Spinal cord (tissue), 10 donors: ENCODE measurements around the gene SBNO1. TPM values are rescaled to one million over a fixed set of nuclear protein-coding genes. Genes with fewer than 3 reads are reported as not detected.
A peak's percentile ranks its signal among the peaks of the same experiment; 100 is the strongest.

ENCODE experiments used
- DNase-seq, 6 donors: peaks; one replicate each; pipeline versions ENCODE4 v3.0.0 to v3.0.0-alpha.2; 2013 to 2015; ENCODE audit warnings: low spot score in 6 of 6, low read depth in 4 of 6
- H3K27ac ChIP-seq: one replicate; pipeline ENCODE4 v1.5.1; 2013; ENCODE audit warnings: low read depth, low read length, control low read depth
- H3K27me3 ChIP-seq: one replicate; pipeline ENCODE4 v1.6.1; 2013; ENCODE audit warnings: low read length; ENCODE audit not compliant: control insufficient read depth, insufficient read depth
- H3K36me3 ChIP-seq: one replicate; pipeline ENCODE4 v1.6.1; 2013; ENCODE audit warnings: low read length; ENCODE audit not compliant: control insufficient read depth, insufficient read depth
- H3K4me1 ChIP-seq: one replicate; pipeline ENCODE4 v1.6.1; 2013; ENCODE audit warnings: low read length; ENCODE audit not compliant: control insufficient read depth, insufficient read depth
- H3K4me3 ChIP-seq: one replicate; pipeline ENCODE4 v1.5.1; 2013; ENCODE audit warnings: low read depth, low read length, control low read depth
- H3K9me3 ChIP-seq: one replicate; pipeline ENCODE4 v1.6.1; 2013; ENCODE audit warnings: low read length; ENCODE audit not compliant: control insufficient read depth, insufficient read depth
- WGBS: methylation state at CpG from one replicate; pipeline ENCODE4 v1.1.5; 2013; ENCODE audit warnings: missing lambda C conversion rate; ENCODE audit not compliant: insufficient coverage; 5-methylcytosine and 5-hydroxymethylcytosine counted together
- polyA plus RNA-seq, 2 donors: library from polyadenylated mRNA; unstranded; fragments of 120-200 nt; gene quantifications; one replicate each; pipeline ENCODE4 v1.2.1, GENCODE V29; 2013; ENCODE audit not compliant: insufficient read length in 2 of 2
- total RNA-seq, 2 donors: library from RNA; depleted of rRNA in 1 of 2; stranded (reverse); fragments of 120-200 nt in 1 of 2; fragments of >200 nt in 1 of 2; gene quantifications; one replicate each; pipeline versions ENCODE4 v1.2.3 to v1.2.4, GENCODE V29; 2013 to 2014
- donor health status: healthy.

Gene SBNO1
- total and polyA plus RNA-seq, 4 donors, result 15.0 to 28.0 (median 23.4) TPM

DNA sequence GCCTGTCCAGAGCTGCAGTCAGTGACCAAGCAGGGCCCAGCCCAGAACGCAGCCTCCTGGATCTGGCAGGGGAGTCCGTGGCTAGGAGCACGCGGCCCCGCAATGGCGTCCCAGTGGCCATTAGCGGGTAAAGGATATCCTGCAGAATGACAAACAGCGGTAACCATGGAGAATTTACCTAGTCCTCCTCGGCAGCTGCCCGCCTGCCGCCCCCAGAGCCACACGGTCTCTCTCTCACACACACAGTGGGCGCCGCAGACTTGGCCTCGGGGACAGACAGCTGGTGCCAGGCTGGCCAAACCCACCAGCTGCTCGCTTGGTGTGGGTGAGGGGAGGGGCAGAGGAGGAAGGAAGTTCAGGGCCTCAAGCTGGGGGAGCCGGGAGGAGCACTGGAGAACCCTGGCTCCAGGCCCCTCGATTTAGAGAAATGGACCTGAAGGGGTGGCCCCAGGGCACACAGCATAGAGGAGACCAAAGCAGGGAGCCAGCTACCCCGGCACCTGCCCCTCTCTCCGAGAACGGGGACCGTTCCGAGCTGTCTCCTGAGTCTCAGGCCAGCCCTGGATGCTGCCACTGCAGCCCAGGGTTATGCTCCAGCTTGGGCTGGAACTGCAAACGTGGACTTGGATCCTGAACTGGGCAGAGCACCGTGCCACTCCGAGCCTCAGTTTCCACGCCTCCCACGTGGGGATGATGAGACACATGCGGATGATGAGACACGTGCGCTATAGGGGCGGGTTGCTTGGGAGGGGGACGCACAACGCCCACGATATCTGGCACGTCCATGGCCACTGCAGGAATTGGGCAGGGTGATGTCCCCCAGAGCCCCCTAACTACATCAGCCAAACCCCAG, 96.4 kb downstream of the SBNO1 start:
- H3K4me3 ChIP-seq, result peak overlapping the region; percentile 21
- H3K9me3 ChIP-seq, result no peaks in the 10 kb centered on the region
- WGBS, result 16% methylated on average over 28 of the region's 36 CpGs
- H3K36me3 ChIP-seq, result peaks cover 42% of the 10 kb centered on the region
- peaks cover 65% of the 10 kb centered on the region for H3K4me1 ChIP-seq
- no peaks in the 10 kb centered on the region for H3K27me3 ChIP-seq
- peak in 3 of 6 donors; percentile 80 to 95 (median 92) for DNase-seq
- peak overlapping the region; percentile 96 for H3K27ac ChIP-seq

DNA sequence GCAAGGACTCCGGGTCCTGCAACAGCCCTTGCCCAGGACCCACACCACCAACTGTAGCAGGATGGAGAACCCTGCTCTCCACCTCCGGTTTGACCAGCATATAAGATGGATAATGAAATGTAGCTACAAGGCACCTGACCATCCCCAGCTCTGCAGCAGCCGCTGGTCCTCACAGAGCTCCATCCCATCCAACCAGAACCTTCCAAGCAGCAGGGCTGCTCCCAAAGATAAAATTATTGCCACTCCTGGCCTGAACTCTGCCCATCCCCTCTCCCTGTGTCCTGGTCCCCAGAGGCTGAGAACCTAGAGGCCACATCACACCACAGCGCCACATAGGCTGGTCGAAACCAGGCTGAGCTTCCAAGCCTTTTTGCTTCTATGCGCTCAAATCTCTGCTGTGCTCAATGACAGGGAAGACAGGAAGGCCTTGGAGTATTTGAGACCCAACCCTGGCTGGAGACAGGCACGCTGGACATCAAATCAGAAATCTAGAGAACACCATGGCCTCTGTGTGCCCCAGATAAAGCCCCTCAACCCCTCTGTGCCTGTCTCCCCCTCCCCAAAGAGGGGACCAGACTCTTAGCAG, 97.2 kb downstream of the SBNO1 start:
- Histone ChIP-seq H3K4me3 (no peak overlapping the region), H3K4me1 (peaks cover 63% of the 10 kb centered on the region), H3K36me3 (peaks cover 50% of the 10 kb centered on the region), H3K27ac (peak overlapping the region; percentile 96), H3K27me3 (no peaks in the 10 kb centered on the region), H3K9me3 (no peaks in the 10 kb centered on the region)
- DNase-seq, result no peak
- 71% methylated on average over 5 of the region's 7 CpGs for WGBS

DNA sequence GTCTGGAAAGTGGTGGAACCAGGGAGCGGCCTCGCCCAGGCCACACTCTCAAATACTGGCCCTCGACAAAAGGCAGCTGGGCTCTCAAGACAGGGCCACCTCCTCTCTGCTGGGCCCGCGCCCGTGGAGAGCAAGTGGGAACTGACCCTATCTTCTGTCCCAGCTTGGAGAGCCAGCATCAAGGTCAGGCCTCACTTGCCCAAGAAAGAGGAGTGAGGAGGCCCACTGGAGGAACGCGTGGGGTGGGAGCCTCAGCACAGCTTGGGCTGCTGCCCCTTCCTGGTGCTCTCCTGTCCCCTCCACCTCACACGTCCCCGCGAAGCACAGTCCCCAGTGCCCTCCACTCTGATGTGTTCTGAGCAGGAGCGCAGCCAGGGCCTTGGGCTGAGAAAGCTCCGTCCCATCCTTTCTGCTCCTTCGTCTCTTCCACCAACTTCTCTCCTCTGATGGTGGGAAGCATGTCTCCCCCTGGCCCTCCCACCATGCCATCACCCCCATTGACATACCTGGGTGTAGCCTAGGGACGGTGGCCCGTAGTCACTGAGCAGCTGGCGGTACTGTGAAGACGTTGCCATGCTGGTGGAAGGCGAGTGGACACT, 97.9 kb downstream of the SBNO1 start:
- WGBS, result 93% methylated on average over 13 of the region's 19 CpGs
- Histone ChIP-seq H3K27me3 (no peaks in the 10 kb centered on the region), H3K36me3 (peaks cover 55% of the 10 kb centered on the region), H3K4me3 (no peak overlapping the region), H3K9me3 (no peaks in the 10 kb centered on the region), H3K27ac (peak overlapping the region; percentile 96), H3K4me1 (peaks cover 63% of the 10 kb centered on the region)
- no peak for DNase-seq

DNA sequence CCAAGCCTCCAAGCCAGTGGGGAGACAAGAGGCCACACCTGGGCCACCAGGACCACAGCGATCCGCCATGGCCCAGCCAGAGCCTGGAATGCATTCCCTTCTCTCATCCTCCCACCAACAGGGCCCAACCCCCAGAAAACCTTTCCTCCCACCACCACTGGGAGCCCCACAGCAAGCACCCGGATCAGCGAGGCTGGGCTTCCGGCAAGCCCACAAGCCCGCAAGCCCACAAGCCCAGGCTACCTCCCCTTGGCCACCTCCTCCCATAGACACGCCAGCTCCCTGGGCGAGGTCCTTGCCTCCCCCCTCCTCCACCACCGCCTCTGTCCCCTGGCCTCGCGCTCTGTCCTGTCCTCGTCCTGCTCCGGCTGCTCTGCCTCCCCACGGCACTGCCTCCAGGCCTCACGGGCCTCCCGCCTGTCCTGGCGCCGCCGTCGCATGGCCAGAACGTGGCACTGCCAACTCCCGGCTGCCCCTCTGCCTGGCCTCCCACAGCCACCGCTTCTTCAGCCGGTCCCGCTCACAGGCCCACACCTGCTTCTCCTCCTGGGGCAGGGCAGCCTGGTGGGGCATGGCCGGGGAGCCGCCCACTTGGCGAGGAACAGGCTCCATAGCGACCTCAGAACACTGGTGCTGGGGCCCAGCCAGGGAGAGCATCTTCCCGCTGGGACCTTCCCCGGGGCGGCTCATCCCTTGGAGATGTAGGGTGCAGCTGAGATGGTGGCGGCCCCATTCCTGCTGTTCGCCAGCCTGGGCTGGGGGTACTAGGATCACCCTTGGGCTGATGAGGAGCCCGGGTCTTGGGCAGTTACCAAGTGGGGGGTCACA, 98.6 kb downstream of the SBNO1 start:
- Histone ChIP-seq H3K27ac (no peak overlapping the region), H3K27me3 (no peaks in the 10 kb centered on the region), H3K9me3 (no peaks in the 10 kb centered on the region), H3K36me3 (peaks cover 59% of the 10 kb centered on the region), H3K4me3 (no peak overlapping the region), H3K4me1 (peaks cover 63% of the 10 kb centered on the region)
- WGBS, result 82% methylated on average over 35 of the region's 35 CpGs
- no peak for DNase-seq

- no peak overlapping the region for H3K4me3 ChIP-seq
- H3K36me3 ChIP-seq, result peaks cover 62% of the 10 kb centered on the region
- H3K27ac ChIP-seq, result no peak overlapping the region
- H3K9me3 ChIP-seq, result no peaks in the 10 kb centered on the region
- peaks cover 52% of the 10 kb centered on the region for H3K4me1 ChIP-seq
- WGBS, result 57% methylated on average over 7 of the region's 7 CpGs
- no peak for DNase-seq
- H3K27me3 ChIP-seq, result no peaks in the 10 kb centered on the region
These were observed 100.0 kb downstream of the SBNO1 start for GRCh38 chr12:123264642-123265041.

- DNase-seq, result no peak
- H3K36me3 ChIP-seq, result peaks cover 69% of the 10 kb centered on the region
- peaks cover 39% of the 10 kb centered on the region for H3K4me1 ChIP-seq
- H3K4me3 ChIP-seq, result no peak overlapping the region
- no peak overlapping the region for H3K27ac ChIP-seq
- no peaks in the 10 kb centered on the region for H3K27me3 ChIP-seq
- no peaks in the 10 kb centered on the region for H3K9me3 ChIP-seq
- 71% methylated on average over 8 of the region's 8 CpGs for WGBS
These were observed 101.3 kb downstream of the SBNO1 start for GRCh38 chr12:123263196-123263817.

DNA sequence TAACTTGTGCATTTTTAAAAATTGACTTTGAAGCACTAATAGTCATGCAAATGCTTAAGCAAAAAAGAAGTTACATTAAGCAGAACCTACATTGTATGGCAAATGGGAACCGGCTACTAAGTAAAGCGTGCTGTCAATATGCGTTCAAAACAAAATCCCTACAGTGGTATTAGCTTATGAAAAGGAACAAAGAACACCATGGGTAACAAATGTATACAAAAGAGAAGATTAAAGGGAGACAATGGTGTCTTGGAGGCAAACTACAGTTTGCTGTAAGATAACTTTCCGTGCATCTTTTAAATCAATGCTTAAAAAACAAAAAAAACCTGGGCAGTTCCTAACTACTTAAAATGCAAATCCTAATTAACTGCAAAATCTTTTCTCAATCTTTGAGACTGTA, 103.5 kb downstream of the SBNO1 start:
- no peak for DNase-seq
- Histone ChIP-seq H3K27me3 (no peaks in the 10 kb centered on the region), H3K4me3 (no peak overlapping the region), H3K4me1 (peaks cover 18% of the 10 kb centered on the region), H3K36me3 (peaks cover 74% of the 10 kb centered on the region), H3K9me3 (no peaks in the 10 kb centered on the region), H3K27ac (no peak overlapping the region)
- WGBS, result no CpG with 5 or more reads among the region's 4 CpGs

DNA sequence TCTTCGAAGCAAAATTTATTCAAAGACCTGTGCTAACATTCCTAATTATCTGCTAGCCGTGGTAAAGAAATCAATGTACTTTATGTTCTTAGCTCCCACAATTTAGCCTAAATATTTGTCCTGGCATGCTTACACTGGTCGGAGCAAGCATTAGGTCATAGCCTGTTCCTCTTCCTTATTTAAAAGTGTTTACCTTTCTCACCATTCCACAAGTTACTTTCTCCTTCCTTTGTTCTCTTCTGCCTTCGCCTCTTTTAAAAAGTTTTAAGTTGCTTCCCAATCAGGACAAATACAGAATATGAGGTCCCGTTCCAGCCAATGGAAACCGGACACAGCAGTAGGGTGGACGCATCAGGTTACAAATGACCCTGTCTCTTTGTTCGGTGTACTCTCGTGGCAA, 104.6 kb downstream of the SBNO1 start:
- 75% methylated on average over 9 of the region's 9 CpGs for WGBS
- Histone ChIP-seq H3K9me3 (no peaks in the 10 kb centered on the region), H3K27ac (no peak overlapping the region), H3K36me3 (peaks cover 70% of the 10 kb centered on the region), H3K4me3 (no peak overlapping the region), H3K4me1 (peaks cover 9% of the 10 kb centered on the region), H3K27me3 (no peaks in the 10 kb centered on the region)
- no peak for DNase-seq

- 90% methylated on average over 2 of the region's 4 CpGs for WGBS
- no peak overlapping the region for H3K27ac ChIP-seq
- H3K9me3 ChIP-seq, result no peaks in the 10 kb centered on the region
- H3K4me3 ChIP-seq, result no peak overlapping the region
- H3K27me3 ChIP-seq, result no peaks in the 10 kb centered on the region
- H3K4me1 ChIP-seq, result peaks cover 21% of the 10 kb centered on the region
- no peak for DNase-seq
- H3K36me3 ChIP-seq, result peaks cover 71% of the 10 kb centered on the region
These were observed 106.1 kb downstream of the SBNO1 start for GRCh38 chr12:123258593-123258992.
